Left kidney (tissue), 8 donors: ENCODE results near the gene ZNF770. TPM values are rescaled to one million over a fixed set of nuclear protein-coding genes. Genes with fewer than 3 reads are reported as not detected.

ENCODE experiments used
- DNase-seq: peaks from one replicate; pipeline ENCODE4 v3.0.0-alpha.2; 2013
- long read RNA-seq, 8 donors: transcript quantifications; one replicate each; lab custom pipeline, GENCODE V29; 2026
- polyA plus RNA-seq: library from polyadenylated mRNA; unstranded; fragments of 120-200 nt; gene quantifications from one replicate; pipeline ENCODE4 v1.2.1, GENCODE V29; 2013; ENCODE audit not compliant: insufficient read length

Gene ZNF770, protein sequence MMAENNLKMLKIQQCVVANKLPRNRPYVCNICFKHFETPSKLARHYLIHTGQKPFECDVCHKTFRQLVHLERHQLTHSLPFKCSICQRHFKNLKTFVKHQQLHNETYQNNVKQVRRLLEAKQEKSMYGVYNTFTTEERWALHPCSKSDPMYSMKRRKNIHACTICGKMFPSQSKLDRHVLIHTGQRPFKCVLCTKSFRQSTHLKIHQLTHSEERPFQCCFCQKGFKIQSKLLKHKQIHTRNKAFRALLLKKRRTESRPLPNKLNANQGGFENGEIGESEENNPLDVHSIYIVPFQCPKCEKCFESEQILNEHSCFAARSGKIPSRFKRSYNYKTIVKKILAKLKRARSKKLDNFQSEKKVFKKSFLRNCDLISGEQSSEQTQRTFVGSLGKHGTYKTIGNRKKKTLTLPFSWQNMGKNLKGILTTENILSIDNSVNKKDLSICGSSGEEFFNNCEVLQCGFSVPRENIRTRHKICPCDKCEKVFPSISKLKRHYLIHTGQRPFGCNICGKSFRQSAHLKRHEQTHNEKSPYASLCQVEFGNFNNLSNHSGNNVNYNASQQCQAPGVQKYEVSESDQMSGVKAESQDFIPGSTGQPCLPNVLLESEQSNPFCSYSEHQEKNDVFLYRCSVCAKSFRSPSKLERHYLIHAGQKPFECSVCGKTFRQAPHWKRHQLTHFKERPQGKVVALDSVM
- polyA plus RNA-seq, result 82.0 TPM
- long read RNA-seq, donor 1, full-length matches to known transcripts, result 48 of 48 reads
- long read RNA-seq, donor 1, partial matches to known transcripts, result 0 of 48 reads
- long read RNA-seq, donor 1, other reads (novel, unspliced or antisense), result 0 of 48 reads
- long read RNA-seq, donor 2, full-length matches to known transcripts, result 39 of 39 reads
- long read RNA-seq, donor 2, partial matches to known transcripts, result 0 of 39 reads
- long read RNA-seq, donor 2, other reads (novel, unspliced or antisense), result 0 of 39 reads
- long read RNA-seq, donor 3, full-length matches to known transcripts, result 31 of 31 reads
- long read RNA-seq, donor 3, partial matches to known transcripts, result 0 of 31 reads
- long read RNA-seq, donor 3, other reads (novel, unspliced or antisense), result 0 of 31 reads
- long read RNA-seq, donor 4, full-length matches to known transcripts, result 3 of 3 reads
- long read RNA-seq, donor 4, partial matches to known transcripts, result 0 of 3 reads
- long read RNA-seq, donor 4, other reads (novel, unspliced or antisense), result 0 of 3 reads
- long read RNA-seq, donor 5, full-length matches to known transcripts, result 37 of 37 reads
- long read RNA-seq, donor 5, partial matches to known transcripts, result 0 of 37 reads
- long read RNA-seq, donor 5, other reads (novel, unspliced or antisense), result 0 of 37 reads
- long read RNA-seq, donor 6, full-length matches to known transcripts, result 26 of 26 reads
- long read RNA-seq, donor 6, partial matches to known transcripts, result 0 of 26 reads
- long read RNA-seq, donor 6, other reads (novel, unspliced or antisense), result 0 of 26 reads
- long read RNA-seq, donor 7, full-length matches to known transcripts, result 43 of 43 reads
- long read RNA-seq, donor 7, partial matches to known transcripts, result 0 of 43 reads
- long read RNA-seq, donor 7, other reads (novel, unspliced or antisense), result 0 of 43 reads
- long read RNA-seq, donor 8, full-length matches to known transcripts, result 19 of 19 reads
- long read RNA-seq, donor 8, partial matches to known transcripts, result 0 of 19 reads
- long read RNA-seq, donor 8, other reads (novel, unspliced or antisense), result 0 of 19 reads

DNA sequence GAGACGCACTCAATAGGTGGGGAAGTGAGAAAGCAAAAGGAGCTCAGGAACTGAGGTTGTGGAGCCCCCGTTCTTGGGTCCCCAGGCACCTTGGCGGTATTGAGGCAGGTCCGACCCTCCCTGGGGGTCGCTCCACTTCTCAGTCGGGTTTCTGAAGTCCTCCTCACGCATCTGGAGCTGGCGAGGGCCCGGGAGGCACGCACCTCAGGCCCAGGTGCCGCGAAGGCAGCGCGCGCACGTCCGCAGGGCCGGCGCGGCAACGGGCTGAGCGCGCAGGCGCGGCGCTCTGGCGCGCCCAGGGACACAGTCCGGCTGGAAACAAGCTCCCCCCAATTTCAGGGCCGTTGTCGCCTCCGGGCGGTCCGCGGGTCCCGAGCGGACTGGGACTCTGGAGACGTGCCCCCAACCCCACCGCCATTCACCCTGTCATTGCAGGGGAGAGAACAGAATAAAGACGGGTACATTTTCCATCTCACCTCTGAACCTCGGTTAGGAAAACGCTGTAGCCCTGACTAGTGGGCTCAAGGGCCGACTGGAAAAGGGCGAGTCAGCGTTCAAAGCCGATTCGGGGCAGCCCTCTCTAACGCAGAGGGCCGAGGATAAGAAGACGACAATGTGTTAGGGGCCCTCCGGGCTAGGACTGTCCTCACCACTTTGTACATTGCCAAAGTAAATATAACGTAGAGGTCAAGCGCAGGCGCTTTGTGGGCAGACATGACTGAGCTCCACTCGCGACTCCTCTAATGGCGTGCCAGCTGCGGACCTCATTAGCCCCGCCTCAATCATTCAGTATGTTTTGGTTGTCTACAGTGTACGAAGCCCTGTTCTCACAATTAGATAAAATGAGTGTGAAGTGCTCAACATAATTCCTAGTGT is at the start of gene ZNF770:
Gene ZNF770 (minus strand): TSS at position 261 of the 876 bp plus-strand sequence. CDS start 4,853 bp downstream, outside the sequence.
- peak; percentile 81 for DNase-seq

- no peak for DNase-seq
These were observed 40.3 kb upstream of the ZNF770 start for GRCh38 chr15:35028235-35028984.

GRCh38 chr15:35023804-35024203 is 35.7 kb upstream of the ZNF770 start:
- DNase-seq, result no peak

DNA sequence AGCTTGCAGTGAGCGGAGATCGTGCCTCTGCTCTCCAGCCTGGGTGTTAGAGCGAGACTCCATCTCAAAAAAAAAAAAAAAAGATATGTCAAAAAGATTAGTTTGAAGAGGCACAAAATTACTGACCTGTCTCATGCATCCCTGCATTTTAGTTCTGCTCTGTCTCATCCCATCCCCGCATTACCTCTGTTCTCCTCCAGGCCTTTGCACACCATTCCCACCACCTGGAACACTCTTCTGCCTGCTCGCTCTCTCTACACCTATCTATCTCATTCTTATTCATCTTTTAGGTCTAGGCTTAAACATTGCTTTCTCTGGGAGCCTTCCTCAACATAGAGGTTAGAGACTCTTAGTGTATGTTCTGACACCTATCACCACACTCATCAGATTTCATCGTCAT is 32.9 kb upstream of the ZNF770 start:
- DNase-seq, result no peak

DNA sequence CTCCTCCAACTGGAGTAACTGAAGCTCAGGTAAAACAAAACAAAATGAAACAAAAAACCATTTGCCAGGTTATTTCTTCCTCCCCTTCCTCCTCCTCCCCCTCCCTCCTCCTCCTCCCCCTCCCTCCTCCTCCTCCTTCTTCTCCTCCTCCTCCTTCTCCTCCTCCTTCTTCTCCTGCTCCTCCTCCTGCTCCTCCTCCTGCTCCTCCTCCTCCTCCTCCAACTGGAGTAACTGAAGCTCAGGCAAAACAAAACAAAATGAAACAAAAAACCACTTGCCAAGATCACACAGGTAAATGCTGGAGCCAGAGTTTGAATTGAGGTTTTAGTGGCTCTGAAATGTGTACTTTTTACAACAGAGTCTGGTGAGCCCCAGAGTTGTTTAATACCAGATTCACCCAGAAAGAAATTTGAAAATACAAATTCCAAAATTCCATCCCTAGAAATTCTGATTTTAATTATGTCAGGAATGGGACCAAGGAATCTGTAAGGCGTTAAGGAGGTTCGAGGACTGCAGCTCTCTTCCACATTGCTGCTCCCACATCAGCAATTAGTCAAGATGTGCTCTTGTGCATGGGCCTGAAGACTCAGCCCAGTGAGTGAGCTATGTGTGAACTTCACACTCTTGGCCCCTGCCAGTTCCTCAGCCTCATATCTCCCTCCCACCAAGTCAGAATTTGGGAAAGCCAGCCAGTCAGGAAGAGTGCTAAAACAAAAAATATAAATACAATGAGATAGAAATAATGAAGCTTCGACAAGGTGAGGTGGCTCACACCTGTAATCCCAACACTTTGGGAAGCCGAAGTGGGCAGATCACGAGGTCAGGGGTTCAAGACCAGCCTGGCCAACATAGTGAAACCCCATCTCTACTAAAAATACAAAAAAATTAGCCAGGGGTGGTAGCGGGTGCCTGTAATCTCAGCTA is 31.6 kb upstream of the ZNF770 start:
- peak; percentile 46 for DNase-seq

DNA sequence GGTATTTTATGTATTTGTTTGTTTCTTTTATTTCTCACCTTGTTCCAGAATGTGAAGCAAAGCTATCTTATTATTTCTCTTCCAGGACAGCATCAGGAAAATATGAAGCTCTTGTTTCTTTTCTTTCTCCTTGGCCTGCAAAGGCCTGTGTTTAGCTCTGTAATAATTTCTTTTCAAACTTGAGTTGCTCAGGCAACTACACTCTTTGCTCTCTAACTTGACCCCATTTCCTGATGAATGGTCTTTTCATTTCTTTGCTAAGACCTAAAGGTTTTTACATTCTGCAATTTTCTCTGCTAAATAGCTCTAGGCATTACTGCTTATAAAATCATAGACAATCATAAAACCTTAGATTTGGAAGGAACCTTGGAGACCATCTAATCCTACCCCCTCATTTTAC is 26.2 kb upstream of the ZNF770 start:
- DNase-seq, result no peak

- DNase-seq, result no peak
These were observed 25.3 kb upstream of the ZNF770 start for GRCh38 chr15:35013370-35013769.

DNA sequence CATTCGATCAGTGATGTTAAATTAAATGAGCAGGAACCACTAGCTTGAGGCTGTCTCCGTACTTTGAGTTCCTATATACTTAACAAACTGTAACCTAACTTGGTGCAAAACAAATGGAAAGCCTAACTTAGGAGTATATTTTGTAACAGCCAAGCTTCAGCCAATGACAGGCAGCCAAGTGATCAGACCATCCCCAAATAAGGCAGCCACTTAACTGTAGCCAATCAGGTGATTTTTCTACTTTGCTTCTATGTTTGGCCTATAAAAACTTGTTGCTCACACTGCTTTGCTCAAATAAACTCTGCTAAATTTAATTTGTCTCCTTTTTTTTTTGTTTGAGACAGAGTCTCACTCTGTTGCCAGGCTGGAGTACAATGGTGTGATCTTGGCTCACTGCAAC is 19.3 kb upstream of the ZNF770 start:
- no peak for DNase-seq

GRCh38 chr15:35005933-35006332 is 17.8 kb upstream of the ZNF770 start:
- no peak for DNase-seq

DNA sequence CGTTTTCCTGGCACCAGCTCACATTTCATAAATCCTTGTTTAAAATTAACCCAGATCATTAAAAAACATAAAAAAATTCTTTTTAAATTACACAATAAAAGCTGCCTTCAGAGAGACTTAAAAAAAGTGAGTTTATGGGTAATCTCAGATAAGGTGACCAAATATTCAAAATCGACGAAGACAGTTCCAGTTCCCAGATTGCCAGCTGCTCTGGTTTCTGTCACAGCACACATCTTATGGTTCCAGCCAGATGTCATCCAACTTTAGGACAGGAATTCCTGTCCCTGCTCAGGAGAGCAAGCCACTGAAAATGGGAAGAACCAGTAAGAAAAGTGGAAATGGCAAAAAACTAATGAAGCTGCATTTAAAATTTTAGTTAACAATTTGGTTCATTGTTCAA is 15.8 kb upstream of the ZNF770 start:
- DNase-seq, result no peak

DNA sequence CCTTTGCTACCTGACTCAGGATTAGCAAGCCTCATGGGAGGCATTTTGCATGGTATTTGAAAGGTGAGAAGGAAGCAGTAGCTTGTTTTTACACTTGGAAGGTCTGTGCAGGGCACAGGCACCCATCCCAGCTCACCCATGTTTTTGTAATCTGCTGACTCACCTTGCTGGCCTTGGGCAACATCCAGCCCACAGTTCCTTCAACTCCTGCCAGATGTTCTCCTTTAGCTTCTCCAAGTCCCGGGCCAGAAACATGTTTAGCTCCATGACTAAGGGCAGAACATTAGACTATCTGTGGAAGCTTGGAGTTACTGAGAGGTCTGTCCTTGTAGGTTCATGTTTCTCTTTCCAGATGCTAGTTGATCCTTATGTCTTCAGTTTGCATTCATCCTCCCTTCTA is 12.4 kb upstream of the ZNF770 start:
- no peak for DNase-seq

DNA sequence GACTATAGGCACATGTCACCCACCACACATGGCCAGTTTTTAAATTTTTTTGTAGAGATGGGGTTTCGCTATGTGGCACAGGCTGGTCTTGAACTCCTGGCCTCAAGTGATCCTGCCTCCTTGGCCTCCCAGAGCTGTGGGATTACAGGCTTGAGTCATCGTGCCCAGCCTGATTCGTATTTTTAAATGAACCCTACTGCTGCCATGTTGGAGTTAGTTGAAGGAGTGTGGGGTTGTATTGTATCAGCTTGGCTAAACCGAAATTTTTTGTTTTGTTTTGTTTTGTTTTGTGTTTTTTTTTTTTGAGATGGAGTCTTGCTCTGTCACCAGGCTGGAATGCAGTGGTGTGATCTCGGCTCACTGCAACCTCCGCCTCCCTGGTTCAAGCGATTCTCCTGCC is 11.8 kb upstream of the ZNF770 start:
- DNase-seq, result no peak

DNA sequence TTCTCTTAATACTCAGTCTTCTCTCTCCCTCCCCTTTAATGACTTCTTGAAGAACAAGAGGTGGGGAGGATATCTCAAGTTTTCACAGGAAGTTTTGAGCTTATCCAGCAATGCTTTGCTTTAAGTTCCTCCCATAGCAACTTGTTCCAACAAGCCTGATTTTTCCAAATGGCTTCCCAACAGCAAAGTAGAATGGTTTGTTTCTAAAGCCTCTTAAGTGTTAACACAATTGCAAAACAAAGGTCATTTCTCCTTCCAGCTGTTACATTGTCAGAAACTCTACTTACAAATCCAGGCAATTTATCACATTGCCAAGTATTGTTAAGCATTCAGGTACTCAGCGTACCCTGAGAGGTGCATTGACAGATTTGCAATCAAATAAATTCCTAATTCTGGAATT is 6.8 kb upstream of the ZNF770 start:
- no peak for DNase-seq

GRCh38 chr15:34993877-34994276 is 5.8 kb upstream of the ZNF770 start:
- DNase-seq, result no peak

DNA sequence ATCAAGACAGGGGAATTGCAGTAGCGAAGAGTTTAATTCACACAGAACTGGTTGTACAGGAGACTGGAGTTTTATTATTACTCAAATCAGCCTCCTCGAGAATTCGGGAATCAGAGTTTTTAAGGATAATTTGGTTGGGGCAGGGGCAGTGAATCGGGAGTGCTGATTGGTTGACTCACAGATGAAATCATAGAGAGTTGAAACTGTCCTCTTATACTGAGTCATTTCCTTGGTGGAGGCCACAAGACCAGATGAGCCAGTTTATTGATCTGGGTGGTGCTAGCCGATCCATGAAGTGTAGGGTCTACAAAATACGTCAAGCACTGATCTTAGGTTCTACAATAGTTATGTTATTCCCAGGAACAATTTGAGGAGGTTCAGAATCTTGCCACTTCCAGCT is 5.3 kb upstream of the ZNF770 start:
- DNase-seq, result no peak

DNA sequence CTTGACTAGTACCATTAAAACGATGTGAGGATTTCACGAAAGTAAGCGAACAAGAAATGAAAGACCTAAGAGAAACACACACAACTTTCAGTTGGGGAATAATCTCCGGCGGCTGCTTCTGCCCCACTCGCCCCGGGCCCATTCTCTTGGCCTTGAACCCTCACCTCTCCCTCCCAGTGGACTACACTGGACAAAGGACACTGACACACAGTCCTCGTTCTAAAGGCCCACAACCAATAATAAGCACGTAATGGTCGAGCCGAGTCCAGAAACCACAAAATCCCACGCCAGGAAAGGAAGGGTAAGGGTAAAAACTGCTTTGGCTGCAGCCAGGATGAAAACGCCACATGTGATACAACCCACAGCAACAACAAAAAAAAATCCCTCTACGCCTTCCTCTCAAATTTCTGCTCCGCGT is 469 bp downstream of the ZNF770 start:
- DNase-seq, result no peak

- DNase-seq, result no peak
These were observed 1.2 kb downstream of the ZNF770 start for GRCh38 chr15:34986771-34987480.

- no peak for DNase-seq
These were observed 1.8 kb downstream of the ZNF770 start for GRCh38 chr15:34986326-34986725.
